GM19025 (cell line): Measurements from ENCODE around the gene POLR2H.

Experiments
- ATAC-seq: cut with Tn5 transposase; IDR thresholded peaks from one replicate; pipeline ENCODE4 v1.9.1; 2021; ENCODE audit warnings: mild to moderate bottlenecking, low read depth, moderate library complexity; ENCODE audit not compliant: unreplicated experiment

The POLR2H gene

DNA sequence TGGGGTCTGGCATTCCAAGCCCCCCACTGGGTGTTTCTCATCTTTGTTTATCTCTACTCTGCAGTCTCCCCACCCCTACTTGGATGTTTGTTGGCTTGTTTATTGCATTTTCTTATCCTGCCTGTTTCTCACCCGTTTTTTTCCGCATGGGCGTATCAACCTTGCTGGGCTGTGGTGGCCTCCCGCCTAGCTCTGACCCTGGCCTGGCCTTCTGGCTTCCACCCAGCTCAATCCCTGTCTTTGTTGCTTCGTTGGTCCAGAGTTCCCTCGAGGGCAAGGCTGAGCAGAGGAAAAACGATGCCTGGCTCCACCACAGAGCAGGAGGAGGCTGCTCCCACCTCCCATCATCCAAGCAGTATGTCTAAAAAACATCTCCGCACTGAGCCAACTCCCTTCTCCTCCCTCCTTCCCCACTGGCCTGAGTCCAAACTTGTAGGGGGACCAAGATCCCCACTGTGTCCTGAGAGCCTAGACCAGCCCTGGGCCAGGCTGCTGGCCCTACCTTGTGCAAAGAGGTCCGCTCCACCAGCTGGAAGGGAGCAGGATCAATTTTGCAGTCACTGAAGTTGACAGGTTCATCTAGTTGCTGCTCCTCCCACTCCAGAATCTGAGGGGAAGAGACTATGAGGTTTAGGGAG lies 9.9 kb upstream of the POLR2H start:
- ATAC-seq, result no peak

DNA sequence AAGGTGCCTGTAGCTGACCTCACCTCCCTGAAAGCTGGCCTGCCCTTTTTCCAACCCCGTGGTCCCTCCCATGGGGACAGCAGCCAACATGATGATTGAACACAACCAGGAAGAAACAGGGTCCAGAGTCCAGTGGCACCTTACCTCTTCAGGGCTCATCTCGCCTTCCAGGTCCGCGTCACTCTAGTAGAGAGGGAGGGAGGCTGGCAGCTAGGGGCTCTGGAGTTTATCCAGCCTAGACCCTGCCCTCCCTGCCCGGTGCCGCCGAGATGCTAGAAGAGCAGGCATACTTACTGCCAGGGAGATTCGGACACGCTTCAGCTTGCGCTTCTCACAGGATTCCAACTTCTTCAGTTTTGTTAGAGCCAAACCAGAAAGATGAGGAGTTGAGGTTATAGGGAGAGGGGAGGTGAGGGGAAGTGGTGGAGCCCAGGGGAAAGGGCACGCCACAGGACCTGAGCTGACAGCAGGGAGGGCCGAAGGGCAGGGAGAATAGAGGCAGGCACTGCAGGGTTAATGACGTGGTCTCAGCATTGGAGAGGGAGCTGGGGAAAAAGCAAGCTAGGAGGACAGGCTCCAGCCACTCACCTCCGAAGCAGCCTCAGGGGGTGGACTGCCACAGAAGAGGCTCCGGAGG lies 9.2 kb upstream of the POLR2H start:
- ATAC-seq, result no peak

DNA sequence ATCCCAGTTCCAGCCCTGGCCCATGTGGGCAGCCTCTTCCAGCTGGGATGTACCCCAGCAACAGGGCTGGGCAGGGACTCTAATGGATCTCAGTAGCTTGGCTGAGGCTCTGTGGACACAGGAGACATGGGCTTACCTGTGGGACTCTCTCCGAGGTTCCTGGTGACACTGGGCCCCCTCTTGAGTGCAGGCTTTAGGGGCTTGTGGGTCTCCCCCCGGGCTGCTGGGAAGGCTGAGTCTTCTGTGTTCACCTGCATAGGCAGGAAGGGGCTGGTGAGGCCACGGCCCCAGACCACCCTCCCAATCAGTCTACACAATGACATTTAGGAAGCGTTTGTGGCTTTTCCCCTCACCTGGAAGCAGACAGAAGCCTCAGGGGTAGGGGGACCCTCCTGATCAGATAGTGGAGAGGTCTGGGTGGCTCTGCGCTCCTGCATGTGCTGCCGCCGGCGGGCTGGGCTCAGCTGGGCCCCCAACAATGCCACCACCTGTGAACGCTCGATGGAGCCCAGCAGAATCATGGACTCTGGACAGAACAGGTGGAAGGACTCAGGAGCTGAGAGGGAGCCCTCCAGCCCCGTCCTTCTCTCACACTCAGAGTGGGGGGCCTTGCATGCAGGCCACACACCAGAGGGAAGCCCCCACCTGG lies 8.5 kb upstream of the POLR2H start:
- no peak for ATAC-seq

DNA sequence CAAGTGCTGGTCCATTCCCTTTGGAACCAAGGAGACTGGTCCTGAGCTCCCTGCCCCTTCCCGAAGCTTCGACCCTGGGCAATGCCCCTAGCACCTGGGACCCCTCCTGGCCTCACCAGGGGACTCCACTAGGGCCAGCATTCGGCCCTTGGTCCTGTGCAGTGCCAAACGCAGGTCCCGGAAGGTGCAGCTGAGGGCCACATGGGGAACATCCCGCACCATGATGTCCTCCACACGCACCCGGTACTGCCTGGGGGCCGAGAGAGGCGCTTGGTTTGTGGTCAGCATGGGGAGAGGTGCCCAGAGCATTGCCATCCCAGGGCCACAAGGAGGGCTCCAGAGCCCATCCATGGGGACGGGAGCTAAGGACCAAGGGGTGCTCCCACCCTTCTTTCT lies 8.0 kb upstream of the POLR2H start:
- no peak for ATAC-seq

GRCh38 chr3:184354121-184354728 lies 7.3 kb upstream of the POLR2H start:
- ATAC-seq, result no peak

GRCh38 chr3:184354754-184355153 lies 6.8 kb upstream of the POLR2H start:
- ATAC-seq, result no peak

DNA sequence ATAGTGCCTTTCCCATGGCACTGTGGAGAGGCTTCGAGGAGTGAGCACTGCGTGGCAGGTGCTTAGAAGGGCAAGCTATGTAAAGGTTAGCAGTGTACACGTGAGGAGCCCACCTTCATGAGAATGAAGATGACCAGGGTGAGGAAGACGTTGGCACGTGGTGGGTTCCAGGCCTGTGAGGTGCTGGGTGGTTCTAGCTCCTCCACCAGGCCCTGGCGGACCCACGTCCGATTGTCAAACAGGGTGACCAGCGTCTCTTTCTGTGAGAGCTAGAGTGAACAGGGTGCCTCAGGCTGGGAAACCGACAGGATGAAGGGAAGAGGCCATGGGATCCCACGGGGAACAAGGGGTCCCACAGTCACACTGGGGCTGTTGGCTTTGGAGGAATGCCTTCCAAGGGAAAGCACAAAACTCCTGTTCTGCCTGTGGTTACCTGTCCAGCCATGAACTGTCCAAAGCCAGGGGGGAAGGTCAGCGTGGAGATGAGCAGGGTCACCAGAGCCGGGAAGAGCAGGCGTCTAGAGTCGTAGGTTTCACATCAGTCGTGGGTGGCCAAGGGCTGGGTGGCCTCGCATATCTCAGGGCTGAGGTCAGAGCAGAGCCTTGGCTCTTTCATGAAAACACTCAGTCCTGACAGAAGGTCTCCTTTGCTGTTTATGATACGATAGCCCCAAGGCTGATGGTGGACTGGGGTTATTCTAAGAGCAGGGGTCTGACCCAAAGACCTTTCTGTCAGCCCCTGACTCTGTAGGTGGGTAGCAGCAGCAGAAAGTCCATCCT lies 6.1 kb upstream of the POLR2H start:
- ATAC-seq, result no peak

- ATAC-seq, result no peak
Observed at GRCh38 chr3:184357248-184358123, 4.0 kb upstream of the POLR2H start.

DNA sequence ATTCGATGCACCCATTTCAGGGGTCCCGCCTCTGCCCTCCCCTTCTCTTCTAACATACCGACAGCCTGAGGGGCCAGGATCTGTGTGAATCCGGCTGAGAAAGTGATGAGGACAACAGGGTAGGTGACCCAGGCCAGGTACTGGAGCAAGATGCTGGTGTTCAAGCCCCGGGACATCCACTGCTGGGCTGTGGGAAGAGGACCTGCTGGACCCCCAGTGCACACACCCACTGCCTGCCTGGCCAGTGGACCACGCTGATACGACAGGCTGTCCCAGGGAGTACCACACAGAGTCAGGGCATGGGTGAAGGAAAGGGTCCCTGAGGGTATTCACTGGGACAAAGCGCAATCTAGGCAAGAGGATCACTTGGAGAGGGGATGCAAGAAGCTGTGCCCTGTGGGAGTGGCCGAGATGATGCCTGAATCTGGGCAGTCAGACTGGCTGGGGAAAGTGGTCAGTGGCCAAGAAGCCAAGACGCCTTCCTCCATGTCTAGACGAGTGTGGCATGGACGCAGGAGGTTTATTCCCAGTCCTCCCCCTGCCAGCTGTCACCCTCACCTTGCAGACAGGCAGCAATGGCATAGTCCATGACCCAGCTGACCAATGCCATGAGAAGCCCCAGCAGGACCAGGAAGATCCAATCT lies 3.3 kb upstream of the POLR2H start:
- ATAC-seq, result no peak

GRCh38 chr3:184358921-184359350 lies 2.6 kb upstream of the POLR2H start:
- no peak for ATAC-seq

GRCh38 chr3:184359610-184360009 lies 1.9 kb upstream of the POLR2H start:
- no peak for ATAC-seq

DNA sequence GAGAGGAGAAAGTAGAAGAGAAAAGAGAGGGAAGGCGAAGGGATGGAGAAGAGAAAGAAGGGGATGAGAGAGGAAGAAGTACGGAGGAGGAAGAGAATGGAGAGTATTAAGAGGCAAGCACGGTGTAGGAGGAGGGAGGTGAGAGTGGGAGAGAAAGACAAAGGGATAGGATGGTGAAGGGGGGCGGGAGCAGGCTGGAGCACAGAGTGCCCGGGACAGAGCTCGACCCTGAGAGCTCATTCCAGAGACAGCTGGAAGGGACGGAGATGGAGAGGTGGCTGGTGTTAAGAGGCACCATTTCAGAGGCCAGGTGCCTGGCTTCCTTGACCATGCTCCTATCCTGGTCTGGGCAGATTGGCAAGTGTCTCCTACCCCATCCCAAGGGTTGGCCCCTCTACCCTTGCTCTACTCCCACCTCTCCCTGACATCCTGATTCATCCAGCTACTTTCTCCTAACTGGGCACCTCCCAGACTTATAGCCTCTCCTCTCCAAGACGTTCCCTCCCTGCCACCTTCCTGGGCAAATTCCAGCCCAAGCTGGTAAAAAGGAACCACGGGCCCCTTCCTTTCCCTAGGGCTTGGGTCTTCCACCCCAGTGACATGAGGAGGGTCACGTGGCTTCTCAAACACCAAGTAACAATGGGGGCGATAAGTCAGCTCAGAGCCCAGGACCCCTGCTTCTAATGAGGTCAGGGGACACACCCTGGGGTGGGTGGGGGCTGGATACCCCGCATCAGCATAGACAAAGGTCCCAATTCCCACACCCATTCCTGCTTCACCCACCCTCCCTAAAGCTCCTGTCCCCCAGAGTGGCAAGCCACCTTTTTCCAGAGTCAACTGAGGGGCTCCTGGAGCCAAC lies 1.2 kb upstream of the POLR2H start:
- ATAC-seq, result no peak

DNA sequence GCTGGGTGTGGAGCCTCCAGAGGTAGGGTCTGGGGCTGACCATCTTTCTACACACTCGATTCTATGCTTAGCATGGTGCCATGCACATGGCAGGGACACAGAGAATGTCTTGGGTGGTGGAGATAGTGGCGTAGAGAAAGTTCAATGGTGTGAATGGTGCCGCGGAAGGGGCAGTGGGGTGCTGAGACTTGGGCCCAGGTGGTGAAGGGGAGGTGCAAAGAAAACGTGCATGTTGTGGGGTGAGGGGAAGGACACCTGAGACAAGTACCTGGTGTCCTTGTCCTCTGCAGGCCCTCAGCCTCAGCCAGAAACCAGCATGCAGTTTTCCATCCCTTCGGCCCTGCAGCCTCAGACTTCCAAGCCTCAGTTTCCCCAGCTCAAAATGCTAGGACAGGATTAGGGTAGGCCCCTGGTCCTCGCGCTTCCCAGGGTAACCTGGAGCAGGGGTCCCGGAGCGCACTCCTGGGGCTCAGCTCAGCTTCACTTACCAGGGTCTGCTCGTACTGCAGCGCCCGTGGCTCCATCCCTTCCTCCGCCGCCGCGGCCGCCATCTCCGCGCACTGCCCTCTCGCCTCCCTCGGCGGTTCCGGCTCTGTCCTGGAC lies 480 bp upstream of the POLR2H start:
- peak; percentile 9 for ATAC-seq

DNA sequence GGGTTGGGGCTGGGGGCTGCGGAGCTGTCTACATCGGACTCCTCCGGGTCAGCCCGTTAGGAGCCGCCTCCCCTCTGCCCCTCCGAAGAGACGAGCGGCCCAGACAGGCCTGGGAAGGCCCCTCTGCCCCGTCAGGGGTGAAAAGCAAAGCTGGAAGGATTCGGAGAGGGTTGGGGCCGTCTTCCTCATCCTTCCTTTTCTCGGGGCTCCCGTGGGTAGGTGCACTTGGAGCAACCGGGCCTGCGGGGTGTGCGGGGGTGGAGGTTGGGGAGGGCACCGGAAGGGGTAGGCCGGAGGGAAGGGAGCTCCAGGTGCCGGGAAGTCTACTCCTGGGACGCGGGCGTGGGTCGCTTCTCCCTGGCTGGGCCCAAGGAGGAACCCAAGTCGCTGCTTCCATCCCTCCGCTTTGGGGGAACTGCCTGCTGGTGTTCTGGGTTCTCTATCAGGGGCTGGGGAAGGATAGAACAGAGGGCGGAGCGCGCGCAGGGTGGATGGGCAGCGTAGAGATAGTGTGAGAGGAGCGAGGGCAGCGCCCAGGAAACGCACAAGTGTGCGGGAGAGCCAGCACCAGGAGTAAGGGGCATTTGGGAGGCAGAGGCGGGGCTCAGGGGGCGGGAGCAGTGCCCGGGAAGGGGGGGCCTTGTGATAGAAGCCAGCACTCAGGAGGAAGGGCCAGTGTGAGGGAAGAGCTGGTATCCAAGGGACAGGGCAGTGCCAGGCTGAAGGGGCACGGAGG lies 590 bp downstream of the POLR2H start:
- ATAC-seq, result peak; percentile 4

GRCh38 chr3:184362668-184363546 lies 1.4 kb downstream of the POLR2H start:
- ATAC-seq, result peak; percentile 73

DNA sequence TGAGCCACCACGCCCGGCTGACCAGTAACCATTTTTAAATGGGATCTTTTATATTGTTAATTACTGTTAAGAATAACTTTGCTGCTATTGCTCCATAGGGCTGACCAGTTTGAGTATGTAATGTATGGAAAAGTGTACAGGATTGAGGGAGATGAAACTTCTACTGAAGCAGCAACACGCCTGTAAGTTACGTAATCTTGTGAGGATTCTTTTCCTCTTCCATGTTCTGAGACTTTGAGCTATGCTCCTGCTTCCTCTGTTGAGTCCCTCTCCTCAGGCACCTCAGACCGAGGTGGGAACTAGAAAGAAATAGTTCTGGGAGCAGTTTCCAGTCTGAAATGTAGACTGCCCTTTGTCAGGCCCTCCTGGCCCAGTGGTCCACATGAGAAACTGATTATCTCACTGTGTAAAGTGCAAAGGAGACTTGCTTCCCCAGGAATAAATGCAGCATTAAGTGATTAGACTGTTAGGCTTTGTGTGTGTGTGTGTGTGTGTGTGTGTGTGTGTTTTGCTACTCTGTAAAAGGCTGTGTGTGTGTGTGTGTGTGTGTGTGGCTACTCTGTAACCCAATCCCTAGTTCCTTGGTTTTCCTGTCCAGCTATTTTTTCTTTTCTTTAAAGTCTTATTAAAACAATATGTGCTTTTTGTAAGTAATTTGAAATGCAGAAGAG lies 5.2 kb downstream of the POLR2H start:
- ATAC-seq, result no peak
